ENCODE measurements around the gene LRCH4. TPM values are rescaled to one million over a fixed set of nuclear protein-coding genes. Genes with fewer than 3 reads are reported as not detected.

LRCH4 gene
- total and polyA plus RNA-seq, 2 of the 13 experiments (the other 11 are each of a cell fraction or from before 2014, with no cell fraction given), result 7.0 to 9.3 TPM

DNA sequence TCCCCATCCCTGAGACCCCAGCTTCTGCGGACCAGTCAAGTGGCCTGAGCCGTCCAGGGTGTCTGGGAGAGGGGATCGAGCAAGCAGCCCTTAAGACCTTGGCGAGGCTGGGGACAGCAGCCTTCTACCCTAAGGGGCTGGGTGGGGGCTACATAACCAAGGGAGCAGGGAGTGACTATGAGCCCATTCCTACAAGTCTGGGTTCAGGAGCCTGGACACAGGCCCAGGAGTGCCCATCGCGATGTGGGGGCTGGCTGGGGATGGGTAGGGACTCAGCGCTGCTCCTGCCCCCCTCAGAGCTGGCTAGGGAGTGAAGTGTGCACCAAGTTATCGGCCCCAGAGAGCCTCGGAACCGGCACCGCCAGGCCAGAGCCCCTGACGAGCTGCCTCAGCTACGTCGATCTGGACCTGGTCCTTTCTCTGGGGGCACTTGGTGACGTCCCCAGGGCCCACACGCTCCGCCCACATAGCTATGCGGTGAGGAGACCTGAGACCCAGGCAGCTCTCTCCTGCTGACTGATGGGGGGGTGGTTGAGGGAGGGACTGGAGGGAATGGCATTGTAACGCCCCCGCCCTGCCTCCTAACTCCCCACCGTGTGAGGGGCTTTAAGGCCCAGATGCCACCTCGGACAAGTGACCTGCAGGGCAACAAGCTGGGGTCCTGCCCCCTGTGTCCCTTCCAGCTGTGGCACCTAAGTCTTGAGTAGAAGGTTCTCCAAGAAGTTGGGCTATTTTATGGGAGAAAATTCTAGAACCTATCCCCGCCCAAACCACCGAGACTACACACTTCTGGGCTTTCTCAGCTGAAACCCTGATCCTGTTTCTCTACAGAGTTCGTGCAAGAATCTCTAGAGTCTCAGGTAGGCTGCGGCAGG lies 14.7 kb downstream of the LRCH4 start (continued):
- TF ChIP-seq, protein P1, sequence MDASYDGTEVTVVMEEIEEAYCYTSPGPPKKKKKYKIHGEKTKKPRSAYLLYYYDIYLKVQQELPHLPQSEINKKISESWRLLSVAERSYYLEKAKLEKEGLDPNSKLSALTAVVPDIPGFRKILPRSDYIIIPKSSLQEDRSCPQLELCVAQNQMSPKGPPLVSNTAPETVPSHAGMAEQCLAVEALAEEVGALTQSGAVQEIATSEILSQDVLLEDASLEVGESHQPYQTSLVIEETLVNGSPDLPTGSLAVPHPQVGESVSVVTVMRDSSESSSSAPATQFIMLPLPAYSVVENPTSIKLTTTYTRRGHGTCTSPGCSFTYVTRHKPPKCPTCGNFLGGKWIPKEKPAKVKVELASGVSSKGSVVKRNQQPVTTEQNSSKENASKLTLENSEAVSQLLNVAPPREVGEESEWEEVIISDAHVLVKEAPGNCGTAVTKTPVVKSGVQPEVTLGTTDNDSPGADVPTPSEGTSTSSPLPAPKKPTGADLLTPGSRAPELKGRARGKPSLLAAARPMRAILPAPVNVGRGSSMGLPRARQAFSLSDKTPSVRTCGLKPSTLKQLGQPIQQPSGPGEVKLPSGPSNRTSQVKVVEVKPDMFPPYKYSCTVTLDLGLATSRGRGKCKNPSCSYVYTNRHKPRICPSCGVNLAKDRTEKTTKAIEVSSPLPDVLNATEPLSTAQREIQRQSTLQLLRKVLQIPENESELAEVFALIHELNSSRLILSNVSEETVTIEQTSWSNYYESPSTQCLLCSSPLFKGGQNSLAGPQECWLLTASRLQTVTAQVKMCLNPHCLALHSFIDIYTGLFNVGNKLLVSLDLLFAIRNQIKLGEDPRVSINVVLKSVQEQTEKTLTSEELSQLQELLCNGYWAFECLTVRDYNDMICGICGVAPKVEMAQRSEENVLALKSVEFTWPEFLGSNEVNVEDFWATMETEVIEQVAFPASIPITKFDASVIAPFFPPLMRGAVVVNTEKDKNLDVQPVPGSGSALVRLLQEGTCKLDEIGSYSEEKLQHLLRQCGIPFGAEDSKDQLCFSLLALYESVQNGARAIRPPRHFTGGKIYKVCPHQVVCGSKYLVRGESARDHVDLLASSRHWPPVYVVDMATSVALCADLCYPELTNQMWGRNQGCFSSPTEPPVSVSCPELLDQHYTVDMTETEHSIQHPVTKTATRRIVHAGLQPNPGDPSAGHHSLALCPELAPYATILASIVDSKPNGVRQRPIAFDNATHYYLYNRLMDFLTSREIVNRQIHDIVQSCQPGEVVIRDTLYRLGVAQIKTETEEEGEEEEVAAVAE (CRISPR knock-in tag; IDR thresholded peaks at IDR 0.05; ENCODE audit: borderline replicate concordance), result peak; percentile 37; the same call in 1 of the 2 replicates
- TF ChIP-seq ZNF484 (CRISPR knock-in tag; IDR thresholded peaks at IDR 0.05; ENCODE audit: borderline replicate concordance, low read depth) (no peak), FOXP1 (IDR thresholded peaks at IDR 0.05) (no peak), FOXP1 (CRISPR knock-in tag; IDR thresholded peaks at IDR 0.05) (no peak), SSRP1 (CRISPR knock-in tag; IDR thresholded peaks at IDR 0.05) (peak; percentile 4; the same call in 1 of the 2 replicates), TARDBP (CRISPR knock-in tag; IDR thresholded peaks at IDR 0.05) (peak; percentile 67), TBP (CRISPR knock-in tag; IDR thresholded peaks at IDR 0.05) (no peak), ZNF460 (CRISPR knock-in tag; IDR thresholded peaks at IDR 0.05; ENCODE audit: borderline replicate concordance) (no peak), NPAS2 (CRISPR knock-in tag; IDR thresholded peaks at IDR 0.05; ENCODE audit: borderline replicate concordance) (no peak), THAP11 (CRISPR knock-in tag; IDR thresholded peaks at IDR 0.05) (no peak), SIX4 (CRISPR knock-in tag; IDR thresholded peaks at IDR 0.05) (no peak), RCOR2 (CRISPR knock-in tag; IDR thresholded peaks at IDR 0.05) (no peak), ZBTB21 (CRISPR knock-in tag; IDR thresholded peaks at IDR 0.05) (peak; percentile 38; the same call in 1 of the 2 replicates), ZNF766 (CRISPR knock-in tag; IDR thresholded peaks at IDR 0.05; ENCODE audit: borderline replicate concordance) (peak; percentile 80; the same call in 1 of the 2 replicates), SRSF1 (optimal IDR thresholded peaks at IDR 0.05; ENCODE audit: low read depth, low read length) (peak; percentile 70), JDP2 (CRISPR knock-in tag; IDR thresholded peaks at IDR 0.05; ENCODE audit: borderline replicate concordance) (no peak), GTF3A (CRISPR knock-in tag; conservative IDR thresholded peaks at IDR 0.05) (no peak), PTBP1 (IDR thresholded peaks at IDR 0.05; ENCODE audit: low read depth, low read length, poor library complexity, severe bottlenecking) (peak; percentile 92)
- TF ChIP-seq, protein P2, sequence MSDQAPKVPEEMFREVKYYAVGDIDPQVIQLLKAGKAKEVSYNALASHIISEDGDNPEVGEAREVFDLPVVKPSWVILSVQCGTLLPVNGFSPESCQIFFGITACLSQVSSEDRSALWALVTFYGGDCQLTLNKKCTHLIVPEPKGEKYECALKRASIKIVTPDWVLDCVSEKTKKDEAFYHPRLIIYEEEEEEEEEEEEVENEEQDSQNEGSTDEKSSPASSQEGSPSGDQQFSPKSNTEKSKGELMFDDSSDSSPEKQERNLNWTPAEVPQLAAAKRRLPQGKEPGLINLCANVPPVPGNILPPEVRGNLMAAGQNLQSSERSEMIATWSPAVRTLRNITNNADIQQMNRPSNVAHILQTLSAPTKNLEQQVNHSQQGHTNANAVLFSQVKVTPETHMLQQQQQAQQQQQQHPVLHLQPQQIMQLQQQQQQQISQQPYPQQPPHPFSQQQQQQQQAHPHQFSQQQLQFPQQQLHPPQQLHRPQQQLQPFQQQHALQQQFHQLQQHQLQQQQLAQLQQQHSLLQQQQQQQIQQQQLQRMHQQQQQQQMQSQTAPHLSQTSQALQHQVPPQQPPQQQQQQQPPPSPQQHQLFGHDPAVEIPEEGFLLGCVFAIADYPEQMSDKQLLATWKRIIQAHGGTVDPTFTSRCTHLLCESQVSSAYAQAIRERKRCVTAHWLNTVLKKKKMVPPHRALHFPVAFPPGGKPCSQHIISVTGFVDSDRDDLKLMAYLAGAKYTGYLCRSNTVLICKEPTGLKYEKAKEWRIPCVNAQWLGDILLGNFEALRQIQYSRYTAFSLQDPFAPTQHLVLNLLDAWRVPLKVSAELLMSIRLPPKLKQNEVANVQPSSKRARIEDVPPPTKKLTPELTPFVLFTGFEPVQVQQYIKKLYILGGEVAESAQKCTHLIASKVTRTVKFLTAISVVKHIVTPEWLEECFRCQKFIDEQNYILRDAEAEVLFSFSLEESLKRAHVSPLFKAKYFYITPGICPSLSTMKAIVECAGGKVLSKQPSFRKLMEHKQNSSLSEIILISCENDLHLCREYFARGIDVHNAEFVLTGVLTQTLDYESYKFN (CRISPR knock-in tag; conservative IDR thresholded peaks at IDR 0.05), result peak; percentile 40
- TF ChIP-seq, protein P3, sequence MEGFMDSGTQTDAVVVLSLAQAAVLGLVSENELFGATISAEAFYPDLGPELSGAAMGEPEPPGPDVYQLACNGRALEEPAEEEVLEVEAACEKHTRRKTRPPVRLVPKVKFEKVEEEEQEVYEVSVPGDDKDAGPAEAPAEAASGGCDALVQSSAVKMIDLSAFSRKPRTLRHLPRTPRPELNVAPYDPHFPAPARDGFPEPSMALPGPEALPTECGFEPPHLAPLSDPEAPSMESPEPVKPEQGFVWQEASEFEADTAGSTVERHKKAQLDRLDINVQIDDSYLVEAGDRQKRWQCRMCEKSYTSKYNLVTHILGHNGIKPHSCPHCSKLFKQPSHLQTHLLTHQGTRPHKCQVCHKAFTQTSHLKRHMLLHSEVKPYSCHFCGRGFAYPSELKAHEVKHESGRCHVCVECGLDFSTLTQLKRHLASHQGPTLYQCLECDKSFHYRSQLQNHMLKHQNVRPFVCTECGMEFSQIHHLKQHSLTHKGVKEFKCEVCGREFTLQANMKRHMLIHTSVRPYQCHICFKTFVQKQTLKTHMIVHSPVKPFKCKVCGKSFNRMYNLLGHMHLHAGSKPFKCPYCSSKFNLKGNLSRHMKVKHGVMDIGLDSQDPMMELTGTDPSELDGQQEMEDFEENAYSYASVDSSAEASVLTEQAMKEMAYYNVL (CRISPR knock-in tag; IDR thresholded peaks at IDR 0.05; ENCODE audit: borderline replicate concordance), result no peak; the same call in 1 of the 2 replicates

Data from HepG2 (cell line).